HEK293 (cell line): ENCODE results near the gene PRPF38B.

Experiments
- INSM2 ChIP-seq: fragments of 450-650 bp; formaldehyde crosslinking; IDR thresholded peaks from 2 replicates; pipeline ENCODE4 v1.5.1; 2016; ENCODE audit warnings: missing biosample characterization, missing genetic modification characterization
- KLF17 ChIP-seq: fragments of 450-650 bp; formaldehyde crosslinking; IDR thresholded peaks from 2 replicates; pipeline ENCODE4 v1.5.1; 2016; ENCODE audit warnings: missing biosample characterization, missing genetic modification characterization
- KLF9 ChIP-seq: fragments of 450-650 bp; formaldehyde crosslinking; IDR thresholded peaks from 2 replicates; pipeline ENCODE4 v1.5.1; 2016; ENCODE audit warnings: missing biosample characterization, missing genetic modification characterization, low read depth
- PRDM1 ChIP-seq: fragments of 450-650 bp; formaldehyde crosslinking; IDR thresholded peaks from 2 replicates; pipeline ENCODE4; 2016; ENCODE audit warnings: missing biosample characterization, missing genetic modification characterization
- PRDM2 ChIP-seq: fragments of 450-650 bp; formaldehyde crosslinking; IDR thresholded peaks from 2 replicates; pipeline ENCODE4 v1.5.1; 2016; ENCODE audit warnings: missing biosample characterization, missing genetic modification characterization, borderline replicate concordance
- SCRT2 ChIP-seq: fragments of 450-650 bp; formaldehyde crosslinking; IDR thresholded peaks from 2 replicates; pipeline ENCODE4 v1.5.1; 2016; ENCODE audit warnings: missing biosample characterization, missing genetic modification characterization
- ZBTB1 ChIP-seq: fragments of 450-650 bp; formaldehyde crosslinking; IDR thresholded peaks from 2 replicates; pipeline ENCODE4 v1.5.1; 2016; ENCODE audit warnings: missing biosample characterization, missing genetic modification characterization
- ZBTB21 ChIP-seq: fragments of 450-650 bp; formaldehyde crosslinking; IDR thresholded peaks from 2 replicates; pipeline ENCODE4 v1.5.1; 2017; ENCODE audit warnings: missing biosample characterization, missing genetic modification characterization
- ZBTB48 ChIP-seq: fragments of 450-650 bp; formaldehyde crosslinking; IDR thresholded peaks from 2 replicates; pipeline ENCODE4 v1.5.1; 2016; ENCODE audit warnings: missing biosample characterization, missing genetic modification characterization
- ZNF112 ChIP-seq: fragments of 450-650 bp; formaldehyde crosslinking; IDR thresholded peaks from 2 replicates; pipeline ENCODE4 v1.5.0; 2017; ENCODE audit warnings: missing biosample characterization, missing genetic modification characterization
- ZNF202 ChIP-seq: fragments of 450-650 bp; formaldehyde crosslinking; IDR thresholded peaks from 2 replicates; pipeline ENCODE4 v1.5.1; 2016; ENCODE audit warnings: missing biosample characterization, missing genetic modification characterization, borderline replicate concordance
- ZNF280C ChIP-seq: fragments of 450-650 bp; formaldehyde crosslinking; IDR thresholded peaks from 2 replicates; pipeline ENCODE4 v1.5.1; 2016; ENCODE audit warnings: missing biosample characterization, missing genetic modification characterization
- ZNF518A ChIP-seq: fragments of 450-650 bp; formaldehyde crosslinking; conservative IDR thresholded peaks from 2 replicates; pipeline ENCODE4 v1.5.1; 2016; ENCODE audit warnings: low read depth, missing biosample characterization, missing genetic modification characterization
- ZNF571 ChIP-seq: fragments of 450-650 bp; formaldehyde crosslinking; IDR thresholded peaks from 2 replicates; pipeline ENCODE4 v1.5.0; 2017; ENCODE audit warnings: missing biosample characterization, missing genetic modification characterization
- ZNF76 ChIP-seq: fragments of 450-650 bp; formaldehyde crosslinking; IDR thresholded peaks from 2 replicates; pipeline ENCODE4; 2016; ENCODE audit warnings: low read depth, missing biosample characterization, missing genetic modification characterization, borderline replicate concordance
- ZNF785 ChIP-seq: fragments of 450-650 bp; formaldehyde crosslinking; IDR thresholded peaks from 2 replicates; pipeline ENCODE4 v1.5.1; 2016; ENCODE audit warnings: missing biosample characterization, missing genetic modification characterization
- ZNF837 ChIP-seq: fragments of 450-650 bp; formaldehyde crosslinking; IDR thresholded peaks from 2 replicates; pipeline ENCODE4 v1.5.1; 2016; ENCODE audit warnings: missing biosample characterization, missing genetic modification characterization
- ZNF843 ChIP-seq: fragments of 450-650 bp; formaldehyde crosslinking; IDR thresholded peaks from 2 replicates; pipeline ENCODE4 v1.5.1; 2016; ENCODE audit warnings: missing biosample characterization, missing genetic modification characterization
- ZSCAN18 ChIP-seq: fragments of 450-650 bp; formaldehyde crosslinking; IDR thresholded peaks from 2 replicates; pipeline ENCODE4 v1.5.1; 2016; ENCODE audit warnings: missing biosample characterization, missing genetic modification characterization
- ZXDB ChIP-seq: fragments of 450-650 bp; formaldehyde crosslinking; IDR thresholded peaks from 2 replicates; pipeline ENCODE4 v1.5.1; 2016; ENCODE audit warnings: missing biosample characterization, missing genetic modification characterization

PRPF38B gene

GRCh38 chr1:108719656-108720435 lies 27.7 kb downstream of the PRPF38B start (continued):
- TF ChIP-seq SCRT2 (tag by site-specific recombination) (no peak), PRDM2 (no peak), ZBTB21 (no peak), ZNF202 (no peak), ZBTB48 (peak; percentile 49; the same call in 1 of the 2 replicates), KLF9 (tag by site-specific recombination) (no peak), PRDM1 (tag by site-specific recombination) (peak; percentile 97), ZSCAN18 (tag by site-specific recombination) (no peak), ZXDB (no peak), ZBTB1 (tag by site-specific recombination) (no peak), ZNF843 (tag by site-specific recombination) (0 out of 2 replicates have a peak, but pooled peaks have one; percentile 11), ZNF837 (tag by site-specific recombination) (no peak), ZNF112 (tag by site-specific recombination) (no peak), ZNF785 (tag by site-specific recombination) (no peak), ZNF518A (no peak), ZNF280C (tag by site-specific recombination) (no peak), ZNF76 (tag by site-specific recombination) (no peak), ZNF571 (tag by site-specific recombination) (no peak), KLF17 (tag by site-specific recombination) (peak; percentile 34; the same call in 1 of the 2 replicates), INSM2 (tag by site-specific recombination) (0 out of 2 replicates have a peak, but pooled peaks have one; percentile 31)
